NCI-H2196 treated with DMSO at 0.1 percent for 48 hours (cell line): ENCODE results near the gene GBP4.
"Not testable (repeated sequence)": the region's sequence is repeated elsewhere in the genome, so short reads cannot be mapped to it uniquely, and the experiment has no call there.

Experiments
- DNase-seq: peaks from one replicate; lab custom pipeline; 2025; ENCODE audit not compliant: unreplicated experiment; lab: John Stamatoyannopoulos, UW

GBP4 gene

GRCh38 chr1:89198491-89199072, at the start of gene GBP4:
GBP4 (minus strand) TSS chr1:89198942; CDS start chr1:89198834, 108 bp downstream.
- DNase-seq = no peak

- no peak for DNase-seq
These were observed 44.3 kb upstream of the GBP4 start for GRCh38 chr1:89243046-89243445.

GRCh38 chr1:89221341-89221740, 22.6 kb upstream of the GBP4 start:
- no peak for DNase-seq

GRCh38 chr1:89219851-89220250, 21.1 kb upstream of the GBP4 start:
- not testable (repeated sequence) for DNase-seq

- DNase-seq = not testable (repeated sequence)
These were observed 20.2 kb upstream of the GBP4 start for GRCh38 chr1:89218941-89219340.

GRCh38 chr1:89213347-89213746, 14.6 kb upstream of the GBP4 start:
- no peak for DNase-seq

- no peak for DNase-seq
These were observed 12.4 kb upstream of the GBP4 start for GRCh38 chr1:89211035-89211634.

GRCh38 chr1:89206373-89206772, 7.6 kb upstream of the GBP4 start:
- DNase-seq = no peak

- DNase-seq = no peak
These were observed 4.4 kb upstream of the GBP4 start for GRCh38 chr1:89203166-89203565.

- no peak for DNase-seq
These were observed 2.5 kb upstream of the GBP4 start for GRCh38 chr1:89201106-89201794.

- DNase-seq = no peak
These were observed 1.9 kb upstream of the GBP4 start for GRCh38 chr1:89200663-89201062.

- no peak for DNase-seq
These were observed 836 bp upstream of the GBP4 start for GRCh38 chr1:89199525-89200031.

- no peak for DNase-seq
These were observed 661 bp downstream of the GBP4 start for GRCh38 chr1:89198081-89198480.

- DNase-seq = no peak
These were observed 3.3 kb downstream of the GBP4 start for GRCh38 chr1:89195476-89195875.

- no peak for DNase-seq
These were observed 7.4 kb downstream of the GBP4 start for GRCh38 chr1:89191314-89191713.

- DNase-seq = no peak
These were observed 8.7 kb downstream of the GBP4 start for GRCh38 chr1:89190017-89190416.

- DNase-seq = no peak
These were observed 19.4 kb downstream of the GBP4 start for GRCh38 chr1:89179343-89179742.

- no peak for DNase-seq
These were observed 21.8 kb downstream of the GBP4 start for GRCh38 chr1:89176971-89177370.

- DNase-seq = no peak
These were observed 23.0 kb downstream of the GBP4 start, which contains the start of gene GBP7 for GRCh38 chr1:89175601-89176256. GBP7 (minus strand) TSS chr1:89176003; CDS start chr1:89171935, 4,068 bp downstream.

- DNase-seq = no peak
These were observed 24.3 kb downstream of the GBP4 start for GRCh38 chr1:89174491-89174890.

- DNase-seq = no peak
These were observed 26.1 kb downstream of the GBP4 start for GRCh38 chr1:89172468-89173143.
